K562 (cell line): ENCODE measurements around the gene ALDH1A2. TPM values are rescaled to one million over a fixed set of nuclear protein-coding genes. Genes with fewer than 3 reads are reported as not detected.
A peak's percentile ranks its signal among the peaks of the same experiment; 100 is the strongest.

Source experiments
- CBFA2T2 ChIP-seq: fragments of 450-650 bp; conservative IDR thresholded peaks from 2 replicates; pipeline ENCODE4 v1.6.1; 2017; ENCODE audit warnings: mild to moderate bottlenecking
- EP300 ChIP-seq: IDR thresholded peaks from 2 replicates; pipeline ENCODE4 v1.6.1; 2012; ENCODE audit warnings: low read length, improper control_type of control experiment
- FOXJ2 ChIP-seq: fragments of 200-800 bp; sonication (Bioruptor generic); IDR thresholded peaks from 2 replicates; pipeline ENCODE4 v1.6.1; 2016; ENCODE audit warnings: missing genetic modification characterization, missing compliant biosample characterization
- FOXK2 ChIP-seq, 2 experiments: fragments of 450-650 bp; IDR thresholded peaks in 1 of 2; conservative IDR thresholded peaks in 1 of 2; 2 replicates each; pipeline ENCODE4 v1.6.1; 2016; ENCODE audit warnings: low read depth in 2 of 2, mild to moderate bottlenecking in 1 of 2
- FOXM1 ChIP-seq, 2 experiments: fragments of 450-650 bp in 1 of 2; sonication (generic) in 1 of 2; formaldehyde crosslinking in 1 of 2; IDR thresholded peaks; 2 replicates each; pipeline versions ENCODE4 v1.6.1 to v1.9.0; 2017 to 2022; ENCODE audit warnings: low read depth in 2 of 2, mild to moderate bottlenecking in 2 of 2, missing genetic modification reagents in 1 of 2, moderate library complexity in 1 of 2
- GMEB1 ChIP-seq: fragments of 250-450 bp; sonication (Bioruptor Pico); IDR thresholded peaks from 2 replicates; pipeline ENCODE4 v1.4.0; 2020; ENCODE audit warnings: mild to moderate bottlenecking
- KLF6 ChIP-seq: fragments of 250-450 bp; sonication (Bioruptor Pico); IDR thresholded peaks from 2 replicates; pipeline ENCODE4 v1.4.0; 2020; ENCODE audit warnings: mild to moderate bottlenecking, moderate library complexity, borderline replicate concordance
- MEIS2 ChIP-seq: fragments of 450-650 bp; IDR thresholded peaks from 2 replicates; pipeline ENCODE4 v1.6.1; 2014; ENCODE audit warnings: mild to moderate bottlenecking; ENCODE audit not compliant: partially characterized antibody
- NCOA1 ChIP-seq: fragments of 450-650 bp; IDR thresholded peaks from 2 replicates; pipeline ENCODE4 v1.6.1; 2016; ENCODE audit warnings: low read depth
- NCOR1 ChIP-seq: fragments of 450-650 bp; IDR thresholded peaks from 2 replicates; pipeline ENCODE4 v1.6.1; 2016; ENCODE audit warnings: mild to moderate bottlenecking, moderate library complexity
- SOX6 ChIP-seq: fragments of 450-650 bp; IDR thresholded peaks from 2 replicates; pipeline ENCODE4 v1.6.1; 2014; ENCODE audit warnings: mild to moderate bottlenecking
- TAL1 ChIP-seq: fragments of 450-650 bp; IDR thresholded peaks from 2 replicates; pipeline ENCODE4 v1.6.1; 2016; ENCODE audit warnings: mild to moderate bottlenecking
- TEAD4 ChIP-seq, 2 experiments: sonication (generic) in 1 of 2; formaldehyde crosslinking in 1 of 2; IDR thresholded peaks; 2 replicates each; pipeline versions ENCODE4 v1.6.1 to v1.8.0; 2012 to 2022; ENCODE audit warnings: borderline replicate concordance in 1 of 2, inconsistent platforms in 1 of 2, low read length in 1 of 2, mild to moderate bottlenecking in 1 of 2, missing genetic modification reagents in 1 of 2
- XRCC5 ChIP-seq: fragments of 200-400 bp; formaldehyde crosslinking; IDR thresholded peaks from 2 replicates; pipeline ENCODE4 v1.6.1; 2017; ENCODE audit warnings: low read depth, mild to moderate bottlenecking, low read length
- ZBTB2 ChIP-seq: fragments of 450-650 bp; IDR thresholded peaks from 2 replicates; pipeline ENCODE4 v1.6.1; 2016; ENCODE audit warnings: antibody characterized with exemption
- ZFX ChIP-seq: sonication (generic); formaldehyde crosslinking; IDR thresholded peaks from 2 replicates; pipeline ENCODE4 v1.8.0; 2022; ENCODE audit warnings: mild to moderate bottlenecking, missing genetic modification reagents, moderate library complexity
- ZMIZ1 ChIP-seq, 2 experiments: fragments of 150-350 bp in 1 of 2; IDR thresholded peaks; 2 replicates each; pipeline ENCODE4 v1.6.1; 2012 to 2016; ENCODE audit warnings: low read depth in 2 of 2, low read length in 2 of 2, mild to moderate bottlenecking in 1 of 2, moderate library complexity in 1 of 2
- ZNF277 ChIP-seq: fragments of 250-450 bp; sonication (Bioruptor Pico); IDR thresholded peaks from 2 replicates; pipeline ENCODE4 v1.8.0; 2022; ENCODE audit warnings: inconsistent platforms, mild to moderate bottlenecking, moderate library complexity, borderline replicate concordance
- polyA plus RNA-seq, 8 experiments: library from polyadenylated mRNA; depleted of rRNA in 4 of 8; stranded (reverse) in 5 of 8; unstranded in 3 of 8; fragments of >200 nt; fragmentation: Nextera tagmentation in 2 of 8; fragmentation: Illumina TruSeq in 1 of 8; extraction: Ambion mirVana in 2 of 8; extraction: Trizol in 1 of 8; gene quantifications; 2 replicates each; pipeline versions ENCODE4 v1.2.1 to v1.2.3, GENCODE V29; 2011 to 2014; ENCODE audit warnings: inconsistent platforms in 1 of 8, missing spikeins in 1 of 8
- total RNA-seq, 7 experiments: library from RNA; depleted of rRNA in 6 of 7; stranded (reverse); fragments of >200 nt in 6 of 7; fragmentation: Illumina TruSeq in 2 of 7; extraction: Trizol in 2 of 7; gene quantifications; 2 replicates each; pipeline versions ENCODE4 v1.2.1 to v1.2.3, GENCODE V29; 2011 to 2021; ENCODE audit warnings: low replicate concordance in 1 of 7

Gene ALDH1A2
- total and polyA plus RNA-seq, 9 of the 15 experiments (the other 6 are each of a cell fraction or from before 2014, with no cell fraction given) = 115 to 393 (median 333) TPM

- TF ChIP-seq FOXJ2 (tag) = 0 out of 2 replicates have a peak, but pooled peaks have one; percentile 30
- no peak for TF ChIP-seq GMEB1 (CRISPR knock-in tag)
- TF ChIP-seq EP300 = peak; percentile 72; the same call in 1 of the 2 replicates
- peak; percentile 51; the same call in 1 of the 2 replicates for TF ChIP-seq NCOR1
- peak; percentile 70 for TF ChIP-seq CBFA2T2
- TF ChIP-seq ZNF277 (CRISPR knock-in tag) = no peak
- peak; percentile 46; the same call in 1 of the 2 replicates for TF ChIP-seq FOXM1 (IDR thresholded peaks at IDR 0.05; ENCODE audit: low read depth)
- TF ChIP-seq FOXM1 (CRISPR knock-in tag; IDR thresholded peaks at IDR 0.05; ENCODE audit: low read depth) = no peak
- TF ChIP-seq ZBTB2 = no peak
- TF ChIP-seq MEIS2 = peak; percentile 20
- no peak for TF ChIP-seq ZFX (CRISPR knock-in tag)
- TF ChIP-seq XRCC5 = no peak
- TF ChIP-seq KLF6 (CRISPR knock-in tag) = no peak
- peak; percentile 42 to 57; a peak in 3 of 4 replicates for TF ChIP-seq FOXK2 (conservative IDR thresholded peaks at IDR 0.05 in 1 of 2, IDR thresholded peaks at IDR 0.05 in 1 of 2; ENCODE audit: low read depth in 2 of 2)
- TF ChIP-seq SOX6 = peak; percentile 83
- TF ChIP-seq ZMIZ1 (IDR thresholded peaks at IDR 0.05; ENCODE audit: low read depth in 2 of 2, low read length in 2 of 2) = no peak
- TF ChIP-seq TEAD4 (IDR thresholded peaks at IDR 0.05; ENCODE audit: low read length) = peak; percentile 67; the same call in 1 of the 2 replicates
- TF ChIP-seq TEAD4 (CRISPR knock-in tag; IDR thresholded peaks at IDR 0.05; ENCODE audit: borderline replicate concordance) = no peak
- TF ChIP-seq TAL1 = peak; percentile 60; the same call in 1 of the 2 replicates
- peak; percentile 41; the same call in 1 of the 2 replicates for TF ChIP-seq NCOA1
Measured at GRCh38 chr15:58108117-58108516, 42.6 kb upstream of the ALDH1A2 start (continued).
